ENCODE results near the gene HDHD3.
A peak's percentile ranks its signal among the peaks of the same experiment; 100 is the strongest.
"Not testable (repeated sequence)": the region's sequence is repeated elsewhere in the genome, so short reads cannot be mapped to it uniquely, and the experiment has no call there.

Gene HDHD3

DNA sequence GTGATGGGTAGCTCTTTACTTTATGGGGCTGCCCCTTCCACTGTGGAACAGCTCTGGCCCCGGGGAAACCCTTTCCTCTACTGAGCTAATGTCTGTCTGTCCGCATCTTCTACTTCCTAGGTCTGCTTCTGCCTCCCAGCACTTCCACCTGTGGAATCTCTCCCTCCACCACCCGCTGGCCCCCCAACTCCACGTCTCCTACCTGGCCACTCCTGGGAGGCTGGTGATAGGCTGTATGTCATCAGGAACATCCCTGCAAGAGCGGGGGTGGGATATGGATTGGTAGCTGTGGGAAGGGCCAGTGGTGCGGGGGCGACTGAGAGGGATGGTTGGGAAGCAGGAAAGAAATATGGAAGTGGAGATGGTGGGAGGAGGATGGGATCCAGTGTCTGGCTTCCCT lies 15.1 kb upstream of the HDHD3 start:
- peak in 1 of 10 donors; percentile 69 for DNase-seq
- intact Hi-C loops (cut with DNase I) = no loop called here

GRCh38 chr9:113390192-113390960 lies 13.6 kb upstream of the HDHD3 start:
- intact Hi-C loops (cut with DNase I) = no loop called here
- peak in 1 of 10 donors; percentile 69 for DNase-seq

DNA sequence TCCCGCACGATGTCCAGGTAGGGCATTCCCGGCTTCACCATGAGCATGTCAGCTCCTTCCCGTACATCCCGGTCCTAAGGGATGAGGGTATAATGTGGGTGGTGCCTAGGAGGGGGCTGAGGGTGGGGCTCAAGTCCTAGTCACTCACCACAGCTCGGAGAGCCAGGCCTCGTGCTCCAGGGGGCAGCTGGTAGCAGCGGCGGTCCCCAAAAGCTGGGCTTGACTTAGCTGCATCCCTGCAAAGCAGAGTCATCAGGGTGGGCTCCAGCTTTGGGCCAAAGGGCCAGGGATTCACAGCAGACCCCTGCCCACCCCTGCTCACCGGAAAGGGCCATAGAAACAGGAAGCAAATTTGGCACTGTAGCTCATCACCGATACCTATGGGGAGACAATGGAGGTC lies 12.7 kb upstream of the HDHD3 start:
- DNase-seq = peak in 1 of 10 donors; percentile 70
- intact Hi-C loops (cut with DNase I) = no loop called here

- DNase-seq = peak in 1 of 10 donors; percentile 73
- intact Hi-C loops (cut with DNase I) = no loop called here
These were observed 12.0 kb upstream of the HDHD3 start for GRCh38 chr9:113388833-113389232.

DNA sequence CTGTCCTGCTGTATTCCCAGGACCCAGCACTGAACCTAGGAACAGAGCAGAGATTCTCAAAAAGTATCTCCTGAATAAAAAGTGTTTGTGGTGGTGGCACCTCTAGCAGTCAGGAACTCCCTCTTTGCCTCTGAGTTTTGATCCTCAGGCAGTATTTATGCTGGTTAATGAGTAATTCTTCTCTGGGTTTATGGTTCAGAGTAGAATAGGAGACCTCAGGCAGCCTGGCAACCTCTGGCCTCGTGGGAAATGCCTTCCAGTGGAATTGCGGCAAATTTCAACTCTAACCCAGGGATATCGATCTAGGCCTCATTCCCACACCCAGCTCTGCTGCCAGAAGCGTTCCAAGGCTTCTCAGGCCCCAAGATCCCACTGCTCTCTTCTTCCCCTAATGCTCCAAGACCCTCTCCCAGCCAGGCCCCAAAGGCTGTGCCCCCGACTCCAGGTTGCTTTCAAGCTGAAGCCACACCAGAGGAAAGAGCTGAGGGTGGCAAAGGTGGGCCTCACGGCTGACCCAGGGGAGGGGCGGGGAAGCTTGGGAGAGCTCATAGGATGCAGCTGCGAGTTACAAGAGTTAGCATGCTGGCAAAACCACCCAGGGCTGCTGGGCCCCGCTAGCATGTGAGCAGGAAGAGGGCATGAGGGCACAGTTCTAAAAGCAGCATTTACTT lies 10.9 kb upstream of the HDHD3 start:
- DNase-seq = peak in 1 of 10 donors; percentile 47
- intact Hi-C loops (cut with DNase I) = no loop called here

- DNase-seq = peak in 1 of 10 donors; percentile 7
- intact Hi-C loops (cut with DNase I) = no loop called here
These were observed 10.0 kb upstream of the HDHD3 start for GRCh38 chr9:113386571-113387393.

GRCh38 chr9:113381909-113382411 lies 5.2 kb upstream of the HDHD3 start:
- peak in 1 of 10 donors; percentile 10 for DNase-seq
- intact Hi-C loops (cut with DNase I) = no loop called here

GRCh38 chr9:113381441-113381840 lies 4.7 kb upstream of the HDHD3 start:
- peak in 1 of 10 donors; percentile 10 for DNase-seq
- intact Hi-C loops (cut with DNase I) = not testable (repeated sequence)

- intact Hi-C loops (cut with DNase I) = no loop called here
- peak in 1 of 10 donors; percentile 12 for DNase-seq
These were observed 4.1 kb upstream of the HDHD3 start for GRCh38 chr9:113380869-113381378.

DNA sequence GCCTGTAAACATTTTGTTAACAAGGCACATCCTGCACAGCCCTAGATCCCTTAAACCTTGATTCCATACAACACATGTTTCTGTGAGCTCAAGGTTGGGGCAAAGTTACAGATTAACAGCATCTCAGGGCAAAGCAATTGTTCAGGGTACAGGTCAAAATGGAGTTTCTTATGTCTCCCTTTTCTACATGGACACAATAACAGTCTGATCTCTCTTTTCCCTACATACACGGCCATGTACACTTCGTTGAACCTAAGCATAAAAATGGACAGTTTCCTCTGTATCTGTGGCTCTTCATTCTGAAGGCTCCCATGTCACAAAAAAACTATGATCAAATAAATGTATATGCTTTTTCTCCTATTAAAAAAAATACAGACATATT lies 3.0 kb upstream of the HDHD3 start:
- DNase-seq = not testable (repeated sequence)
- intact Hi-C loops (cut with DNase I) = loop anchor here (5.0 kb wide), 1 partner anchor 38 kb away; the partner anchor contains the start of gene WDR31

- peak in 1 of 10 donors; percentile 55 for DNase-seq
- intact Hi-C loops (cut with DNase I) = loop anchor here (5.0 kb wide), 1 partner anchor 37 kb away; the partner anchor contains the start of gene WDR31
These were observed 2.5 kb upstream of the HDHD3 start for GRCh38 chr9:113379094-113379828.

DNA sequence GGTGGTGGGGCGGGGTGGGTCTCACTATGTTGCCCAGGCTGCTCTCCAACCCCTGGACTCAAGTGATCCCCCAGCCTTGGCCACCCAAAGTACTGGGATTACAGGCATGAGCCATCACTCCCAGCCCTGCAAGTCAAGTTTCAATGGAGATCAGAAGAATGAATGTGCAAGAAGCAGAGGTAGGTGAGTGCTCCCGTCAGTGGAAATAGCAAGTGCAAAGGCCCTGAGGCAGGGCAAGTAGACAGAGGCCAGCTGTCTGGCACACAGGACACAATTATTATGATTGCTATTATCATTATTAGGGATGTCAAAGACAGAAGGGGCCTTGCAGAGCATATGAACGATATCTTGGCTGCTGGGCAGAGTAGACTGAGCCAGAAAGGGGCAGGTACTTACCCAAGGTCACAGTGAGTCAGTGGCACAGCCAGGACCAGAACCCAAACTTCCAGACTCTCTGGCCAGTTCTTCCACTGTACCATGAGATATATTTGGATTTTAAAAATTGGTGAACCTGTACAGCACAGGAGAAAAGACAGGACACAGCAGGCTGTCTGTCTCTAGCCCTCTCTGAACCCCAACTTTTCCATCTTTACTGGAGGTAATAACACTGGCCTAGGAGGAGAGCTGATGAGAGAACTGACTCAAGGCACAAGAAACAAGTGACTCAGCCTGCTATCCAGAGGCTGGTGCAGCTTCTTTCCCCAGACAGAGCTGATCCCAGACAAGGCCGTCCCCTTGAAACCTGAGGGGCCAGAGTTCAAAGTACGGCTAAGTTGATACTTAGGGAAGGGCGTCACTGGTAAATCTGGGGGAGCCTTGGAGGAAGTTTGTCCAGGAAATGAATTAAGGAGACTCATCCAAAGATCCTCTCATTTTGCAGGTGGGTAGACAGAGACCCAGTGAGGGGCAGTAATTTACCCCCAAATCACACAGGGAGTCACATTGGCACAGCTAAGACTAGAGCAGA lies 1.4 kb downstream of the HDHD3 start:
- no peak for DNase-seq
- intact Hi-C loops (cut with DNase I) = loop anchor here (5.0 kb wide), 1 partner anchor 33 kb away; the partner anchor contains the start of gene WDR31

- intact Hi-C loops (cut with DNase I) = no loop called here
- DNase-seq = peak in 1 of 10 donors; percentile 82
These were observed 3.0 kb downstream of the HDHD3 start for GRCh38 chr9:113373676-113374392.

- intact Hi-C loops (cut with DNase I) = no loop called here
- no peak for DNase-seq
These were observed 3.5 kb downstream of the HDHD3 start for GRCh38 chr9:113373256-113373655.

GRCh38 chr9:113372059-113372458 lies 4.7 kb downstream of the HDHD3 start:
- intact Hi-C loops (cut with DNase I) = no loop called here
- no peak for DNase-seq

- no peak for DNase-seq
- intact Hi-C loops (cut with DNase I) = no loop called here
These were observed 5.9 kb downstream of the HDHD3 start for GRCh38 chr9:113370806-113371325.

DNA sequence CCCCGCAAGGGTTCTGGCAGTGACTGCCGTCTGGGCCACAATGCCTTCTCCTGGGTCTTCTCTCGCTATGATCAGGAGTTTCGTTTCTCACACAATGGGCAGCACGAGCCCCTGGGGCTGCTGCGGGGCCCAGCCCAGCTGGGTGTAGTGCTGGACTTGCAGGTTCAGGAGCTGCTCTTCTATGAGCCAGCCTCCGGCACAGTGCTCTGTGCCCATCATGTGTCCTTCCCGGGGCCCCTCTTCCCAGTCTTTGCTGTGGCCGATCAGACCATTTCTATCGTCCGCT lies 7.0 kb downstream of the HDHD3 start:
- DNase-seq = no peak
- intact Hi-C loops (cut with DNase I) = no loop called here
